Measurements from ENCODE around the gene KIAA0319L.
"Not testable (repeated sequence)": the region's sequence is repeated elsewhere in the genome, so short reads cannot be mapped to it uniquely, and the experiment has no call there.

DNA sequence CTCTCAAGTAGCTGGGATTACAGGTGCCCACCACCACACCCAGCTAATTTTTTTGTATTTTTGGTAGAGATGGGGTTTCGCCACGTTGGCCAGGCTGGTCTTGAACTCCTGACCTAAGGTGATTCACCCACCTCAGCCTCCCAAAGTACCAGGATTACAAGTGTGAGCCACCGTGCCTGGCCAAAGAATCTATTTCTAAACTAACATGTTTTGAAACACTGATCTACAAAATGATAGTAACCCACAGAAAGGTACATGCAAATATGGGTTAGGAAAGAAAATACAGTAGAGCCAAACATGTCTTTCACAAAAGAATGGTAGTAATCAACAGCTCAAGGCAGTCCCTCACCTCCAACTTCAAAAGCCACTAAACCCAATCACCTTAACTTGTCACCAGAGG lies 84.0 kb downstream of the KIAA0319L start:
- TF ChIP-seq POLR2AphosphoS5, POLR2A (IDR thresholded peaks at IDR 0.05): not testable (repeated sequence)
- TF ChIP-seq, protein P1, sequence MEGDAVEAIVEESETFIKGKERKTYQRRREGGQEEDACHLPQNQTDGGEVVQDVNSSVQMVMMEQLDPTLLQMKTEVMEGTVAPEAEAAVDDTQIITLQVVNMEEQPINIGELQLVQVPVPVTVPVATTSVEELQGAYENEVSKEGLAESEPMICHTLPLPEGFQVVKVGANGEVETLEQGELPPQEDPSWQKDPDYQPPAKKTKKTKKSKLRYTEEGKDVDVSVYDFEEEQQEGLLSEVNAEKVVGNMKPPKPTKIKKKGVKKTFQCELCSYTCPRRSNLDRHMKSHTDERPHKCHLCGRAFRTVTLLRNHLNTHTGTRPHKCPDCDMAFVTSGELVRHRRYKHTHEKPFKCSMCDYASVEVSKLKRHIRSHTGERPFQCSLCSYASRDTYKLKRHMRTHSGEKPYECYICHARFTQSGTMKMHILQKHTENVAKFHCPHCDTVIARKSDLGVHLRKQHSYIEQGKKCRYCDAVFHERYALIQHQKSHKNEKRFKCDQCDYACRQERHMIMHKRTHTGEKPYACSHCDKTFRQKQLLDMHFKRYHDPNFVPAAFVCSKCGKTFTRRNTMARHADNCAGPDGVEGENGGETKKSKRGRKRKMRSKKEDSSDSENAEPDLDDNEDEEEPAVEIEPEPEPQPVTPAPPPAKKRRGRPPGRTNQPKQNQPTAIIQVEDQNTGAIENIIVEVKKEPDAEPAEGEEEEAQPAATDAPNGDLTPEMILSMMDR (IDR thresholded peaks at IDR 0.05): not testable (repeated sequence)

Measured in prostate gland (tissue), 2 donors.